Stomach (tissue), 4 donors: Measurements from ENCODE around the gene LINC01488.

Experiments used
- EP300 ChIP-seq: sonication (generic); formaldehyde crosslinking; IDR thresholded peaks from one replicate; pipeline ENCODE4 v1.6.1; 2017; ENCODE audit warnings: antibody characterized with exemption
- POLR2A ChIP-seq, 4 donors: fragments of 450-650 bp; IDR thresholded peaks; one replicate each; pipeline ENCODE4 v1.6.1; 2016; ENCODE audit warnings: antibody characterized with exemption in 4 of 4, control low read depth in 2 of 4, mild to moderate bottlenecking in 1 of 4, moderate library complexity in 1 of 4
- TF ChIP-seq, protein P1 (sequence below), 7 experiments: fragments of 450-650 bp in 4 of 7; fragments of 200-600 bp in 3 of 7; sonication (generic) in 3 of 7; IDR thresholded peaks; one replicate each; pipeline ENCODE4 v1.5.1; 2016 to 2019; ENCODE audit warnings: antibody characterized with exemption in 7 of 7, control low read depth in 2 of 7, mild to moderate bottlenecking in 1 of 7

DNA sequence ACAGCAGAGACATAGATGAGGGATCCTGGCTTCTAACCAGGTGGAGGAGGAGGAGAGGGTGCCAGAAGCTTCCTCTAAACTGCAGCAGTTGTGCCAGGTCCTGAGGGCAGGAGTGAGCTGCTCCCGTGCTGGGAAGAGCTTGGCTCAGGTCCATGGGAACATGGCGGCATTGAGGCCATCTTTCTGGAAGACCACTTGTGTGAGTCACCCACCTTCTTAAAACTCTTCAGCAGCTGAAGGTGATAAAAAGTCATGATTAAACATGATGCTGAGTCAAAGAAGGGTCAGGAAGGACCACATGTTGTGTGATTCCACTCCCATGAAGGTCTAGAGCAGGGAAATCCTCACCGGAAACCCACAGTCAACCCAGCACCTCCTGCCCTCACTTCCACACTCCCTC lies 35.1 kb downstream of the LINC01488 start:
- TF ChIP-seq, protein P1, sequence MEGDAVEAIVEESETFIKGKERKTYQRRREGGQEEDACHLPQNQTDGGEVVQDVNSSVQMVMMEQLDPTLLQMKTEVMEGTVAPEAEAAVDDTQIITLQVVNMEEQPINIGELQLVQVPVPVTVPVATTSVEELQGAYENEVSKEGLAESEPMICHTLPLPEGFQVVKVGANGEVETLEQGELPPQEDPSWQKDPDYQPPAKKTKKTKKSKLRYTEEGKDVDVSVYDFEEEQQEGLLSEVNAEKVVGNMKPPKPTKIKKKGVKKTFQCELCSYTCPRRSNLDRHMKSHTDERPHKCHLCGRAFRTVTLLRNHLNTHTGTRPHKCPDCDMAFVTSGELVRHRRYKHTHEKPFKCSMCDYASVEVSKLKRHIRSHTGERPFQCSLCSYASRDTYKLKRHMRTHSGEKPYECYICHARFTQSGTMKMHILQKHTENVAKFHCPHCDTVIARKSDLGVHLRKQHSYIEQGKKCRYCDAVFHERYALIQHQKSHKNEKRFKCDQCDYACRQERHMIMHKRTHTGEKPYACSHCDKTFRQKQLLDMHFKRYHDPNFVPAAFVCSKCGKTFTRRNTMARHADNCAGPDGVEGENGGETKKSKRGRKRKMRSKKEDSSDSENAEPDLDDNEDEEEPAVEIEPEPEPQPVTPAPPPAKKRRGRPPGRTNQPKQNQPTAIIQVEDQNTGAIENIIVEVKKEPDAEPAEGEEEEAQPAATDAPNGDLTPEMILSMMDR (IDR thresholded peaks at IDR 0.05), result no peak
- TF ChIP-seq POLR2A (IDR thresholded peaks at IDR 0.05) (no peak), EP300 (no peak)
